Neural cell (in vitro differentiated cells): ENCODE results near the gene NCKAP5L. TPM values are rescaled to one million over a fixed set of nuclear protein-coding genes. Genes with fewer than 3 reads are reported as not detected.

Source experiments
- H2AFZ ChIP-seq: fragments of 200-600, 300-800 bp; sonication (generic), shearing (Covaris generic); 2 replicates; pipeline ENCODE4 v1.6.0; 2014; ENCODE audit warnings: low read depth, mild to moderate bottlenecking, antibody characterized with exemption, low read length, moderate library complexity
- H3F3A ChIP-seq: fragments of 200-600 bp; shearing (Covaris generic); 2 replicates; pipeline ENCODE4 v1.6.1; 2016; ENCODE audit warnings: mild to moderate bottlenecking, moderate library complexity, mixed read lengths, antibody characterized with exemption, low read length; ENCODE audit not compliant: insufficient read depth, poor library complexity, severe bottlenecking
- H3K27ac ChIP-seq: fragments of 200-600, 300-800 bp; sonication (generic), shearing (Covaris generic); 2 replicates; pipeline ENCODE4 v1.5.1; 2014; ENCODE audit warnings: mild to moderate bottlenecking, low read length, moderate library complexity
- H3K27me3 ChIP-seq: fragments of 300-800, 200-600 bp; sonication (generic), shearing (Covaris generic); 2 replicates; pipeline ENCODE4 v1.6.0; 2014; ENCODE audit warnings: mild to moderate bottlenecking, low read depth, low read length, moderate library complexity; ENCODE audit not compliant: insufficient read depth
- H3K36me3 ChIP-seq: fragments of 300-800, 200-600 bp; sonication (generic), shearing (Covaris generic); 2 replicates; pipeline ENCODE4 v1.5.1; 2014; ENCODE audit warnings: mild to moderate bottlenecking, antibody characterized with exemption, low read length, moderate library complexity; ENCODE audit not compliant: insufficient read depth
- H3K4me2 ChIP-seq: fragments of 300-800, 200-600 bp; sonication (generic), shearing (Covaris generic); 2 replicates; pipeline ENCODE4 v1.6.0; 2014; ENCODE audit warnings: mild to moderate bottlenecking, low read length
- H3K4me3 ChIP-seq: fragments of 300-800, 200-600 bp; sonication (generic), shearing (Covaris generic); 2 replicates; pipeline ENCODE4 v1.5.1; 2014; ENCODE audit warnings: mild to moderate bottlenecking, low read length, moderate library complexity
- H3K79me2 ChIP-seq: fragments of 200-600 bp; shearing (Covaris generic); replicated peaks from 2 replicates; pipeline ENCODE4 v1.6.0; 2014; ENCODE audit warnings: mild to moderate bottlenecking, low read length, moderate library complexity; ENCODE audit not compliant: insufficient read depth
- H3K9ac ChIP-seq: fragments of 300-800, 200-600 bp; sonication (generic), shearing (Covaris generic); 2 replicates; pipeline ENCODE4 v1.6.1; 2016; ENCODE audit warnings: mild to moderate bottlenecking, low read length, mixed read lengths
- H3K9me2 ChIP-seq: fragments of 200-600 bp; shearing (Covaris generic); 2 replicates; pipeline ENCODE4 v1.6.1; 2016; ENCODE audit warnings: mild to moderate bottlenecking, low read length, mixed read lengths; ENCODE audit not compliant: insufficient read depth
- H3K9me3 ChIP-seq: fragments of 200-600, 300-800 bp; sonication (generic), shearing (Covaris generic); 2 replicates; pipeline ENCODE4 v1.6.1; 2016; ENCODE audit warnings: mild to moderate bottlenecking, mixed run types, low read length, moderate library complexity, mixed read lengths
- H4K20me1 ChIP-seq: fragments of 200-600 bp; shearing (Covaris generic); 2 replicates; pipeline ENCODE4 v1.6.1; 2016; ENCODE audit warnings: mild to moderate bottlenecking, mixed run types; ENCODE audit not compliant: insufficient read depth
- CTCF ChIP-seq: fragments of 450-650 bp; IDR thresholded peaks from 2 replicates; pipeline ENCODE4 v1.5.1; 2014; ENCODE audit warnings: antibody characterized with exemption, mild to moderate bottlenecking, moderate library complexity; ENCODE audit not compliant: poor library complexity, severe bottlenecking
- EP300 ChIP-seq: fragments of 450-650 bp; conservative IDR thresholded peaks from 2 replicates; pipeline ENCODE4 v1.6.1; 2014; ENCODE audit warnings: antibody characterized with exemption, mild to moderate bottlenecking, moderate library complexity; ENCODE audit not compliant: poor library complexity, severe bottlenecking
- EZH2 ChIP-seq: fragments of 200-600, 300-800 bp; shearing (Covaris generic), sonication (generic); IDR thresholded peaks from 2 replicates; pipeline ENCODE4 v1.6.1; 2014; ENCODE audit warnings: antibody characterized with exemption, low read length, borderline replicate concordance, mild to moderate bottlenecking; ENCODE audit not compliant: insufficient read depth, poor library complexity, severe bottlenecking
- MXI1 ChIP-seq: fragments of 450-650 bp; conservative IDR thresholded peaks from 2 replicates; pipeline ENCODE4 v1.6.1; 2014; ENCODE audit warnings: antibody characterized with exemption, mild to moderate bottlenecking; ENCODE audit not compliant: poor library complexity, severe bottlenecking
- POLR2AphosphoS5 ChIP-seq: IDR thresholded peaks from 2 replicates; pipeline ENCODE4 v1.6.1; 2012
- RAD21 ChIP-seq: fragments of 450-650 bp; conservative IDR thresholded peaks from 2 replicates; pipeline ENCODE4 v1.6.1; 2014; ENCODE audit warnings: antibody characterized with exemption, mild to moderate bottlenecking, moderate library complexity
- REST ChIP-seq: IDR thresholded peaks from 2 replicates; pipeline ENCODE4 v1.6.1; 2012; ENCODE audit warnings: borderline replicate concordance
- SMC3 ChIP-seq: fragments of 450-650 bp; conservative IDR thresholded peaks from 2 replicates; pipeline ENCODE4 v1.6.1; 2014; ENCODE audit warnings: antibody characterized with exemption, mild to moderate bottlenecking, moderate library complexity; ENCODE audit not compliant: poor library complexity
- TAF1 ChIP-seq: IDR thresholded peaks from 2 replicates; pipeline ENCODE4 v1.6.1; 2012; ENCODE audit warnings: low read depth
- polyA plus RNA-seq: library from polyadenylated mRNA; depleted of rRNA; stranded (reverse); fragments of >200 nt; gene quantifications from 2 replicates; pipeline ENCODE4 v1.2.3, GENCODE V29; 2014

NCKAP5L gene
- polyA plus RNA-seq, 1 donor from 2014 or later = 6.2 TPM

- H3K9ac ChIP-seq = no peak overlapping the region
- TF ChIP-seq POLR2AphosphoS5 = no peak
- TF ChIP-seq CTCF = no peak
- TF ChIP-seq EZH2 = no peak
- no peak for TF ChIP-seq RAD21
- TF ChIP-seq SMC3 = no peak
- no peak for TF ChIP-seq EP300
- no peak for TF ChIP-seq MXI1
- TF ChIP-seq REST = no peak
- no peak for TF ChIP-seq TAF1
- H3F3A ChIP-seq = no peaks in the 10 kb centered on the region
- H4K20me1 ChIP-seq = no peaks in the 10 kb centered on the region
- H2AFZ ChIP-seq = no peak overlapping the region
- no peaks in the 10 kb centered on the region for H3K9me2 ChIP-seq
- no peaks in the 10 kb centered on the region for H3K27me3 ChIP-seq
- H3K4me3 ChIP-seq = no peak overlapping the region
- H3K27ac ChIP-seq = no peak overlapping the region
- no peaks in the 10 kb centered on the region for H3K36me3 ChIP-seq
- no peaks in the 10 kb centered on the region for H3K79me2 ChIP-seq
- H3K9me3 ChIP-seq = no peaks in the 10 kb centered on the region
- no peak overlapping the region for H3K4me2 ChIP-seq
These were observed 23.4 kb downstream of the NCKAP5L start for GRCh38 chr12:49804821-49805220.

DNA sequence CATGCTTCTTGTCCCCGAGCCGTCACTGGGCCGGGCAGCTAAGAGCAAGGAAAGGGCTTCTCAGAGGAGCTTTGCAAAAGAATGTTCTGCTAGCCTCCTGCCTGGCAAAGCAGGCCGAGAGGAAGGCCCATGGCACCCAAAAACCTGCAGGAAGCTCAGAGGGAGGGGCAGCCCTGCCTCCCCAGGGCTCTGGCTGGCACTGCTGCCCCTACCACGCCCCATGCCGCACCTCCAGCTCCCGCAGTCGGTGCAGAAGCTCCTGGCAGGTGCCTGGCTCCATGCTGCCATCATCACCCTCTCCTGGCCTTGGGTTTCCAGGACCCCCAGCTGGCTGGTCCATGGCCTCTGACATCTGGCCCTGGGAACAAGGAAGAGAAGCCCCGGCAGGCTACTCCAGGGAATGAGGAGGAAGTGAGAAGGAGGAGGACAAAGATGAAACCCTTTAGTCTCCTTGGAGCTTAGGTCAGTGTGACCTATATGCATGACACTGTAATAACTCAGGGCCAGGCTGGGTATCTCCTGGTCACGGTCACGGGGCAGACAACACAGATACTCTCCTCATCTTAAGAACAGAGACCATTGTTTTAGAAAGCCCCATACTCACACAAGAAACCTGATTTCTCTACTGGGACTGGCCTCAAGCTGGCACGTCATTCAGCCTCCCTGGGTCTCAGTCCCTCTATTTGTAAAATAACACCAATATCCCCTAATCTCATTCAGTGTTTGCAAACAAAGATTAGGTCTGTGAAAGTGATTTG lies 24.3 kb downstream of the NCKAP5L start:
- no peak overlapping the region for H2AFZ ChIP-seq
- H3K79me2 ChIP-seq = no peaks in the 10 kb centered on the region
- H3K9me2 ChIP-seq = no peaks in the 10 kb centered on the region
- H3K4me3 ChIP-seq = no peak overlapping the region
- H3K36me3 ChIP-seq = no peaks in the 10 kb centered on the region
- TF ChIP-seq CTCF = no peak
- no peak for TF ChIP-seq EP300
- TF ChIP-seq TAF1 = no peak
- no peak for TF ChIP-seq EZH2
- TF ChIP-seq POLR2AphosphoS5 = no peak
- no peak for TF ChIP-seq RAD21
- TF ChIP-seq SMC3 = no peak
- TF ChIP-seq REST = no peak
- no peak for TF ChIP-seq MXI1
- H3K27ac ChIP-seq = no peak overlapping the region
- H3K9ac ChIP-seq = no peak overlapping the region
- H3K4me2 ChIP-seq = no peak overlapping the region
- no peaks in the 10 kb centered on the region for H3K27me3 ChIP-seq
- H3F3A ChIP-seq = no peaks in the 10 kb centered on the region
- no peaks in the 10 kb centered on the region for H3K9me3 ChIP-seq
- no peaks in the 10 kb centered on the region for H4K20me1 ChIP-seq
